HG03442 (cell line): Measurements from ENCODE around the gene GNG4.

Source experiments
- ATAC-seq: cut with Tn5 transposase; IDR thresholded peaks from one replicate; pipeline ENCODE4 v1.9.1; 2021; ENCODE audit warnings: mild to moderate bottlenecking, moderate library complexity; ENCODE audit not compliant: unreplicated experiment

Gene GNG4

DNA sequence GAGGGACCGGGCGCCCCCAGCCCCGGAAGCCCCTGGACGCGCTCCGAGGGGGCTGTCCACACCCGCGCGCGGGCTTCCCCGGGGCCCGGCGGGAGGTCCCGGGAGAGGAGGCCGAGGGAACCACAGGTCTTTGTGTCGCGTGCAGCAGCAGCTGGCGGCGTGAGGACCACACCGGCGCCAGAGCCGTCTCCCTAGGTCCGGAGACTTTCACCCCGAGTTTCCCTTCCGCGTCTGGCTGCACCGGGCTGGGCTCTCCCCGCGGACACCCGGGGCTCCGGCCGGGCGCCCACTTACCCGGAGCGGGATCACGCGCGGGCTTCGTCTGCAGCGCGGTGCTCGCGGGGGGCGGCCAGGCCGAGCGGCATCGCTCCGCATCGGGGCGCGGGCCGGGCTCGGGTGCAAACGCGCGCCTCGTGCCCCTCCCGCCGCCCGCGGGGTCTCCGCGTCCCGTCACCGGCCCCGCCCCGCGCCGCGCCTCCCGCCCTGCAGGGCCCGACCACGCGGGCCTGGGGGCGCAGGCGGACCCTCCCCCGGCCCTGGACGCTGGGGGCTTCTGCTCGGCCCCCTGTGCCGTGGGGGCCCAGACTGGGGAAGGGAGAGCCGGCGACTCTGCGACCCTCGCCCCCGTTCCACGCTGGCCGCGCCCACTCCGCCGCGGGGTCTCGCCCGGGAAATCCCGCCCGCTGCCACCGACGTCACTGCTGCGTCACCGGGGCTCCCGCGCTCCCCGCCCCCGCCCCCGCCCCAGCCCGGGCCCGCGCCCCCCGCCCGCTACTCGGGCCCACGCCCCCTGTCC is at the start of gene GNG4:
Gene GNG4 (minus strand): TSS at position 417 of the 796 bp plus-strand sequence. CDS start 65,946 bp downstream, outside the sequence.
- peak; percentile 36 for ATAC-seq

DNA sequence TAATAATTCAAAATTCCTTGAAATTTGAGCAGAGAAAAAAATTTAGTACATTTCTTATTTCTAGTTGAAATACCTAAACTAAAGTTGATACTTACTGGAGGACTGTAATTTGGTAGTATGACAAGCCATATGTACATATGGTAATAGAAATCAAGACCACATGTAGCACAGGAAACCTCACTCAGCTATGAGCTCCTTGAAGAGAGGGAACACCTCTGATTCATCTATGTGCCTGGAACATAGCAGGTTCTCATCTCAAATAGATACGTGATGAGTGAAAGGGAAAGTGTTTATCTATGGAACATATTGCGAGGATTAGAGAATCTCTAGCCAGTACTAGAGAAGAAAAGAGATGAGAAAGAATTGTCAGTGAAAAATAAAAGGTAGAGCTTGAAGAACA is 47.9 kb upstream of the GNG4 start:
- peak; percentile 65 for ATAC-seq

DNA sequence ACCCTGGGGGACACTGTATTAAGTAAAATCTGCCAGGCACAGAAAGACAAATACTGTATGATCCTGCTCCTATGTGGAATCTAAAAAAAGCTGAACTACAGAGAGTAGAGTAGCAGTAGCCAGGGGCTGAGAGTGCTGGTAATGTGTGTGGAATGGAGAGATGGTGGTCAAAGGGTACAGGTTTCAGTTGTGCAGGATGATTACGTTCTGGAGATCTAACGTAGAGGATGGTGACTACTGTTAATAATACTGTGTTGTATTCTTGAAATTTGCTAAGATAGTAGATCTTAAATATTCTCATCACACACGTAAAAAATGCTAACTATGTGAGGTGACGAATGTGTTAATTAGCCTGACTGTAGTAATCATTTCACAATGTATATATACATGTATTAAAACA is 39.8 kb upstream of the GNG4 start:
- ATAC-seq, result no peak

DNA sequence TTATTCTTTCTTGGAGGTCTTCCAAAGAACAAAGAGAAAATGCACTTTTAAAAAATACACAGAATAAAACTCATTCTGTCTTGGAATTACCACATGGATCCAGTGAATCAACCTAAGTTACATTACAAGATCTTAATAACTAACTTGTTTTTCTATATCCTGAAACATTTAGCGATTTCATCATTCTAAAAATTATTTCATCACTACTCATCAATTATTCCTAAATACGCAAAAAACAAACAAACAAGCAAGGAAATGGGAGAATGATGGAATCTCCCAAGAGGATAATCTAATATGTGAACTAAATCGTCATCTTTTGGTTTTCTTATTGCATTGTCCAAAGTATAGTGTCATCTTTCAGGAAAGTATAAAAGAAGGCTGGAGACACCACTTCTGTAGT is 38.5 kb upstream of the GNG4 start:
- ATAC-seq, result no peak

DNA sequence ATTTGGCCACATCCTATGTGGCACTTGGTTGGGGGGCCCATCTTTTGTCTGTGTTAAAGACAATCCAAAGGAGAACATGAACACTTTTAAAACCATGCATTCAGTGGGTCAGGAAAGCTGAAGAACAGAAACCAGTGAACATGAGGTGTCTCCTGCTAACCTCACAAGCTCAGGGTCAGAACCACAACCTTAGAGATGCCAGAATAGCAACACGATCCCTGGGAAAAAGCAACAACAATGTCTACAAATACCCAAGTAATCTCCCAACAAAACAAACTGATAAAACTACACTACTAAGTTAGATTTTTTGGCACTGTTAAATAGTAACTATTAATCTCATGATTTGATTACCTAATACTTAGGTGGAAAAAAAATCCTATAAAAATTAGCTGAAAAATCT is 34.1 kb upstream of the GNG4 start:
- ATAC-seq, result no peak

DNA sequence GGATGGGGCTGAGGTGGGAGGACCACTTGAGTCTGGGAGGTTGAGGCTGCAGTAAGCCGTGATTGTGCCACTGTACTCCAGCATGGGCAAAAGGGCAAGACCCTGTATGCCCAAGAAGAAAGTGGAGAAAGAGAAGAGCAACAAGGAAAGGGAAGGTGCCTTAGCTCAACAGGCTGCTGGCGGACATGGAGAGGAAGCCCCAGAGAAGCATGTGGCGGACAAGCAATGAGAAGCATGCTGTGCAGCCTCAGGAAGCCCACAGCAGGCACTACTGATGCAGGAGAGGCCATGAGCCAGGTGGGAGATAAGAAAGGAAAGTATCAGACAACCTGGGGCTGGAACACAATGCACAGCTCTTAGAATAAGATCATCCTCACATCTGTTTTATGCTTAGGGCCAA is 32.6 kb upstream of the GNG4 start:
- ATAC-seq, result no peak

DNA sequence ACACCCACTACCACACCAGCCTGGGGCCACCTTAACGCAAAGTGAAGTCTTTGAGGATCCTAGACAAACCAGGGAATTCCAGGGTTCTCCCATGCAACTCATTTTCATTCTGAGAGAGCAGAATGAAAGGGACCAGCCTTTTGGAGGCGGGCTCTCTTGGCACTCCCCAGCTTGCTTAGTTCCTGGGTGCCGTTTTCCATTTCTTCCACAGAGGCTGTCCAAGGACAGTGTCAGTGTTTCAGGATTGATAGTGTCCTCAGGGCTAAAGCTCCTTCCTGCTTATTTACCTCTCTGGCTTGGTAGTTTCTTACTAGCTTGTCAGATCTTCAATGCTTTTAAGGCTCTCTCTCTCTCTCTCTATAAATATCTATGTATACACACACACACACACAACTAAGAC is 30.1 kb upstream of the GNG4 start:
- ATAC-seq, result no peak

DNA sequence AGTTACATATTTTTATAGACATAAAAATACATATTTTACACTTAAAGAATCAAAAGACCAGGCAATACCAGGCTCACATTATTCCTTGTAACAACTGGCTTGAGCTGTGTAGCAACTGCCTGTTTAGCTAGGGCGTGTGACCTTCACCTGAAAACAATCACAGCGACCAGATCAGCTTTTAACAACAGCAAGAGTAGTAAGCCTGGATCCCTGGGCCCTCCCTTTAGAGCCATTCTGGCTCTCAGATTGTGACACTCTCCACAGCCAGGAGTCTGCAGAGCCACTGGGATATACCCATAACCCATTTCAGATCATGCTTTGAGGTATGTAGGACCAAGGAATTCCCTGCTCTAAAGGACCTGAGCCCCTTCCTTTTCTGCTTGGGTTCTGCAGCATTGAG is 29.4 kb upstream of the GNG4 start:
- ATAC-seq, result no peak

DNA sequence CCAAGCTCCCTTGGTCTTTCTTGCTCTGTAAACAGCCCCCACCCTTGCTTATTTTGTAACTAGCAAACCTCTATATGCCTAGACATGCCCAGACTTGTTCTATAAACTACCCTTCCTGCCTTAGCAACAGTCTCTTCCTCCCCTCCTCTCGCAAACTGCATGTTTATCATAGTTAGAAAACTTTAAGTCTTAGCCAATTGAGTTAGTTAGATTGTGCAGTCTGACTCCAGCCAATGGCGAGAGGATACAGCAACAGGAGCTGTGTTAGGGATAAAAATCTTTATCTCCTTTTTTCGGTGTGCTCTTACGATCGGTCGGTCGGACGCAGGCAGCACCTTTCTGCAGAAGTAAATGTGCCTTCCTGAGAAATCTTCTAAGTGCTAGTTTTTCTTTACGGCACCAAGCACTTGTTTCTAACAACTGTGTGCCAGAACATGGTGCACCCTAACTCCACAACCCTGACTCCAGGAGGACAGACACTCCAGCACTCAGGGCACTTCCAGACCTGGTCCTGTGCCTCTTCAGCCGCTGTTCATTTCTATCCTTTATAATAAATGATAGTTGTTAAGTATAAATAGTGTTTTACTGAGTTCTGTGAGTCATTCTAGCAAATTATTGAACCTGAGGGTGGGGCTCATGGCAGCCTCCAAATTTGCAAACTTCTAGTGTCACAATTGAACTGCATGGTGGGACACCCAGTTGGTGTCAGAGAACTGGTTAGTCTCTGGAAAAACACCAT is 25.7 kb upstream of the GNG4 start:
- ATAC-seq, result no peak

DNA sequence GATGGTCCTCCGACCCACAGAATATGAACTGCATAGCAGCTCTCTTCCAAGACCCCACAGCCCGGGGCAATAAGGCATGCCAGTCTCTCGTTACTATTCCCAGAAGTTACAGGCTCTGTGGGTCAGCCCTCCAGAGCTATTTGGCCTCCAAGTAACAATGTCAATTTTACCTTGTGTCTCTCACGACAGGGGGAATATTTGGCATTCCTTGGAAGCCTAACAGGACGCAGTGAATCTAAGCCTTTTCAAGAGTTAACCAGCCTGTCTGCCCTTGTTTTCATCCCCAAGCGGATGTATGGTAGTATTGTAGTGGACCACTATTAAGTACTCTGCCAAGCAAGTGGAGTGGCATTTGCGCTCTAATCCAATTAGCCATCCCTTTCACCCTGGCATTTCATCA is 24.4 kb upstream of the GNG4 start:
- ATAC-seq, result no peak

DNA sequence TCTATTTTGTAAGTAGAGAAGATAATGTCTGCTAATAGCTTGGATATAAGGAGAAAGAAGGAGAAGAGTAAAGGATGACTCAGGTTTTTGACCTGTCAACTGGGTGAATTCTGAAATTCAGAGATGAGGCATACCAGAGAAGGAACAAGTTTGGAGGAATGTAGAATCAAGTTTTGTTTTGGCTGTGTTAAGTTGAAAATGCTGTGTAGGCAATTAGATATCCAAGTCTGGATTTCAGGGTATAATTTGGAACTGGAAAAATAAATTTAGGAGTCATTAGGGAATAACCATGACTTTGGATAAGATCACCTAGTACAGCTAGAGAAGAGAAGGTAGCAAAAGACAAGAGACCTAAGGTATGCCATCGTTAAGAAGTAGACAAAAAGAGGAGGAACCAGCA is 22.4 kb upstream of the GNG4 start:
- no peak for ATAC-seq

DNA sequence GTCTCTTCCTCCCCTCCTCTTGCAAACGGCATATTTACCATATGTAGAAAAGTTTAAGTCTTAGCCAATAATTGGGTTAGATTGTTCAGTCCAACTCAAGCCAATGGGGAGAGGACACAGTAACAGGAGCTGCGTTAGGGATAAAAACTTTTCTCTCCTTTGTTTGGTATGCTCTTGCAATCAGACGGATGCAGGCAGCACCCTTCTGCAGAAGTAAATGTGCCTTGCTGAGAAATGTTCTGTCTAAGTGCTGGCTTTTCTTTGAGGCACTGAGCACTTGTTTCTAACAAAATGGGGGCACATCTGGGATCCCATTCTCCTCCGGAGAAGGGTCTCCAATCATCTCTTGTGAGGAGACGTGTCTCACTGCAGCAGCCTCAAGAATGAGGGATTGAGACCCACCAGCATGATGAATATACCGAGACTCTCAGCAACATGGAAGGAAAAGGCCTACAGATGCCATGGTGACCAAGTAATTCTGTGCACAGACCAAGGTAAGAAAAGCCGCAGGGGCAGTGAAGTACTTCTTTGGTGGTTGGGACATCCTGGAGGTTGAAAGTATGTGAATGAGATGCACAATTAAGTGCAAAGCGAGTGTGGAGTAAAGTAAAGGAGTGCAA is 20.7 kb upstream of the GNG4 start:
- ATAC-seq, result no peak

DNA sequence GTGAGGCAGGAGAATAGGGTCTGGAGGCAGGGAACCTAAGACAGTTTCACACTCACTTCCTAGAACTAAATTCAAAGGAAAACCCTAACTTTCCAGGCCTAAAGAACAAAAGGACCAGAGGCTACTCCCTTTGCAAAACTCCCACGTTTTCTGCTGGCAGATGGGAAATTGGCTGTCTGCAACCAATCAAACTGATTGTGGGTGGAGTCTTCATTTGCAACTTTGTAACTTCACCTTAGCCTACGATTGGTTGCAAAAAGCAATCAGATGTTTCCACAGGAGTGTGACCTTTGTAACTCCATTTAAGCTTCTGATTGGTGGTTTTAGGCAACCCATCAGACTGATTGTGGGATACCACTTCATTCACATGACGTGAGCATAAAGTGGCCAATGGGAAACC is 19.7 kb upstream of the GNG4 start:
- ATAC-seq, result no peak

DNA sequence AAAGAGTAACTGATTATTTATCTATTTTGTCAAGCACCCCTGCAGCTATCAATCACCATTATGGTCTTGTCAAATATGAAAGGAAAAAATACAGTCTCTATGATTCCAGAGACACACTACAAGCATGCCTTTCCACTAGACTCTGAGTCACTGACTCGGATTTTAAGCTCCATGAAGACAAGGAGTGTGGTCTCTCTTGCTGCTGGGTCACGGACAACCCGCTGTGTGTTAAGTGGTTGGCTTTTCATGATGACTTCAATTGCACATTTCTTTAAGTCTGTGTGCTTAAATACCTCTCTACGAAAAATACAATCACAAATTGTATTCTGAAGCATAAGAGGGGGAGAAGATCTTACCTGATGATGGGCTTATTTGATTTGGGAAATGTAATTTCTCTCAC is 14.0 kb upstream of the GNG4 start:
- no peak for ATAC-seq

DNA sequence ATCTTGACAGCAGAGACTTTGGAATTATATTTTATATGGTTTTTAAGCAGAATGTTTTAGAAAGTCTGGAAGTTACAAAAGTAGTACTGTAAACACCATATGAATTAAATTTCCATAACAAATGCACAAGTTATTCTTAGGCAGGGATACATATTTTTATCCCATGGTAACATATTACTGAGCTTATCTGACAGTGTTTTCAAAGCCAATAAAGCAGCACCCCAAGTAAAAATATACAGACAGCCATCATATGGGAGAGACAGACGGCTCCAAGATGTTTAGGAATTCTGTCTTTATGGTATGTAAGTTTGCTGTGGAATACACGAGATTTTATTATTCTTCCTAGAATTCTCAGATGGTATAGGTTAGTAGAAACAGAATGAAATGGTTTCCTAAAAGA is 12.0 kb upstream of the GNG4 start:
- no peak for ATAC-seq

DNA sequence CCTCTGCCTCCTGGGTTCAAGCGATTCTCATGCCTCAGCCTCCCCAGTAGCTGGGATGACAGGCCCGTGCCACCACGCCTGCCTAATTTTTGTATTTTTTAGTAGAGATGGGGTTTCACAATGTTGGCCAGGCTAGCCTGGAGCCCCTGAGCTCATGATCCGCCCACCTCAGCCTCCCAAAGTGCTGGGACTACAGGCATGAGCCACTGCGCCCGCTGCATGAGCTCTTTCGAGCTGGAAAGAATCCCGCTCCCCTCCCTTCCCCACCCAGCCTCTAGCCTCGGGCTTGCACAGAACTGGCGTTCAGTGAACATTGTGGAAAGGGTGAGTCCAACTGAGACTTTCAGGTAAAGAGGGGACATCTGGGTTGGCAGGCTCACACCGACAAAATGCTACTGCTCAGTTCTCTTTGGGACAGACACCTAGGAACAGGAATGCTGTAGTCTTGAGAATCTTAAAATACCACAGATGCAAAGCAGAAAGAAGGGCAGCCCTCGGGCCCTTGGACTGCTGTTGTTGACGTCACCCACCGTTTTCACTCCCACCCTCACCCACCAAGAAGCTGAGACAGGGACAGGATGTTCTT is 9.7 kb upstream of the GNG4 start:
- no peak for ATAC-seq

DNA sequence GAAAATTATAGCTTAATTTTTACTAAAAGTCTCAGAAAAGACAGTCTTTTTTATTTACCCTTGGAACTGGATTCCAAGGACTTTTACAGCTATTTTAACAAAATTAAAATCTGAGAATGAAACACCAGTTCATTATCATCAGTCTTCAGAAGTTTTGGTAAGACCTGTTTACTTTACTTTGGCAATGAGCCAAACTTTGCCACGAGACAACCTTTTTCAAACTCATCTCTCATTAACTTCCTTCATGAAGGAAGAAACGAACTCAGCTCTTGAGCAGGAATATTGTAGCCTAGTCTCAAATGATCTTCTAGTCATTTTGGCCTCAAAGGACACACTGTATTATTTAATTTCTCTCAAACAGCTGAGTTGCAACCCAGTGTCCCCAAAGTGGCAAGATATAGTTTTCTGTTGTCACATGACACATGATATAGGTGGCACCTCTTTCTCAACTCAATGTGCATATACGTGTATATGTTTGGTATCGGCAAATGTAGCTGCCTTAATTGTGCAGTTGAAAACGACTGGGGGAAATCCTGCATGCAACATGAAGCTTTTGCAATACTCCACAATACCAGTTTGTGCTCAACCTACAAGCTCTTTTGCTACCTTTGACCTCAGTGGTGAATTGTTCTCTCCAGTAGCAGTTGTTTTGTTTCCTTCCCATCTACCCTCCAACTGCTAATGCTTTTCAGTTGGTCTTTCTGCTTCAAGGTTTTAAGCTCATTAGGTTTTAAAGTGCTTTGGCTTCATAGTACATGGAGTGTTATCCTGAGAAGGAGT is 8.4 kb upstream of the GNG4 start:
- ATAC-seq, result no peak

DNA sequence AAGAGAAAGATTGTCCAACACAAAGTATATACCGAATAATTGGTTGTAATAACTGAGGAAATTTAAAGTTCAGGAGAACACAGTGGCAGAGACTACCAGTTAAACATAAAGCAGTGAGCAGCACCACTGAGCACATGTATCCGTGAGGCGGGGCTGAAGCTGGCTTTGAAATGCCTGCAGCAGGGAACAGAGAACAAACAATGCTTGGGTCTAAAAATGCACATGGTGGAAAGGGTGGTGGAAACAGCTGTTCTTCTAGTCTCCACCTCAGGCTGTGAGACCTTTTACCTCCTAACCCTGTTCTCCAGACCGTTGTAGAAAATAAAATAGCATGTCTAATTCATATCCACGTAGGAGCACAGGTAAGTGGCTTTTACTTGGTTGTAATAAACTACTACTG is 7.7 kb upstream of the GNG4 start:
- no peak for ATAC-seq

DNA sequence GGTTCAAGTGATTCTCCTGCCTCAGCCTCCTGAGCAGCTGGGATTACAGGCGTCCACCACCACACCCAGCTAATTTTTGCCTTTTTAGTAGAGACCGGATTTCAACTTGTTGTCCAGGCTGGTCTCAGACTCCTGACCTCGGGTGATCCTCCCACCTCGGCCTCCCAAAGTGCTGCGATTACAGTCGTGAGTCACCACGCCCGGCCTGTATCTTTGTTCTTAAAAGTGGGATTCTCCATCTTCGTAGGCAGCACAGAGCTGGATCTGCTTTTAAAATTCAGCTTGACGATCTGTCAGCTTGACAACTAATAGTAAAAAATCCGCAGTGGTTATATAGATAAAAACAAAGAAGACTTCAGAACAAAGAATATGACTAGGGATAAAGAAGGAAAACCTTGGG is 2.8 kb upstream of the GNG4 start:
- no peak for ATAC-seq

DNA sequence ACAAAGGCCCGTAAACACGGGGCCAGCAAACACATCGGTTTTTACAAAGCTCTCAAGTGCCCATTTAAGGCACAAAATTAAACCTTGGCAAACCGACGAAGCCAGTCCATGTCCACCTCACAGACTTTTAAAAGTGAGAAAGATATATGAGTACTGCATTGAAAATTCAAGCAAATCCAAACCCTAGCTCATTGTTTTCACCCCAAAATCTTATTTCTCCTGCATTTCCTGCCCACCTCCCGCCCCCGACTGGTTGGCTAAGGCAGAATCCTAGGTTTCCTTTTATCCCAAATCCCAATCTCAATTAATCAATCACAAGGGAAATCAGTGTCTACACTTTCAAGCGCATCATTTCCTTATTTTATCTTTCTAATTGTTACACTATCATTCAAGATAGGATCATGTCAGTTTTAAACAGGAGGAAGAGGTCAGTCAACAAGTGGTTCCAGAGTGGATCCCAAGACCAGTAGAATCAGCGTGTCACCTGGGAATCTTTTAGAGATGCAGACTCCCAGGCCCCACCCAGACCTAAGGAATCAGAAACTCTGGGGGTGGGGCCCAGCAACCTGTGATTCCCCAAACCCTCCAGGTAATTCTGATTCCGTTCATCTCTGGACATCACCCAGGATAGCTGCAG is 1.7 kb upstream of the GNG4 start:
- no peak for ATAC-seq
